Measurements from ENCODE around the gene ARHGAP15.

Gene ARHGAP15

DNA sequence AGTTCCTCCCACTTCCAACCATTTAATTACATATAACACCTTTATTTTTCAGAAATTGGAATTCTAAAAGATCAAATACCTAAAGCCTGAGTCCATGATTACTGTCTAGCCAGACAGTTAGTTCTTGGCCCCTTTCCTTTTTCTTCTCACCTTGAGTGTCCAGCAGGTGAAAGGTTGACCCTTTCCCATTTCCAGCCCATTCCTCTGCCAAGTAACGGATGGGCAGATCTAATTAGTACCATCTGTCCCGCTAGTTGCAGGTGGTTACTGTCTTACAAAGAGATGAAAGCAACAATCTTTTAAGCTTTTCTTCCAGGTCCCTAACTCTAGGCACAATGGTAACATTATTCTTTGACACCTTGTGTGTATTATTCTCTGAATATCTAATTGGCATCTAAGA, 506.7 kb downstream of the ARHGAP15 start:
- TF ChIP-seq, protein P1, sequence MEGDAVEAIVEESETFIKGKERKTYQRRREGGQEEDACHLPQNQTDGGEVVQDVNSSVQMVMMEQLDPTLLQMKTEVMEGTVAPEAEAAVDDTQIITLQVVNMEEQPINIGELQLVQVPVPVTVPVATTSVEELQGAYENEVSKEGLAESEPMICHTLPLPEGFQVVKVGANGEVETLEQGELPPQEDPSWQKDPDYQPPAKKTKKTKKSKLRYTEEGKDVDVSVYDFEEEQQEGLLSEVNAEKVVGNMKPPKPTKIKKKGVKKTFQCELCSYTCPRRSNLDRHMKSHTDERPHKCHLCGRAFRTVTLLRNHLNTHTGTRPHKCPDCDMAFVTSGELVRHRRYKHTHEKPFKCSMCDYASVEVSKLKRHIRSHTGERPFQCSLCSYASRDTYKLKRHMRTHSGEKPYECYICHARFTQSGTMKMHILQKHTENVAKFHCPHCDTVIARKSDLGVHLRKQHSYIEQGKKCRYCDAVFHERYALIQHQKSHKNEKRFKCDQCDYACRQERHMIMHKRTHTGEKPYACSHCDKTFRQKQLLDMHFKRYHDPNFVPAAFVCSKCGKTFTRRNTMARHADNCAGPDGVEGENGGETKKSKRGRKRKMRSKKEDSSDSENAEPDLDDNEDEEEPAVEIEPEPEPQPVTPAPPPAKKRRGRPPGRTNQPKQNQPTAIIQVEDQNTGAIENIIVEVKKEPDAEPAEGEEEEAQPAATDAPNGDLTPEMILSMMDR (conservative IDR thresholded peaks at IDR 0.05; ENCODE audit: low read depth, low read length) = no peak
- DNase-seq (ENCODE audit: low read depth) = no peak

DNA sequence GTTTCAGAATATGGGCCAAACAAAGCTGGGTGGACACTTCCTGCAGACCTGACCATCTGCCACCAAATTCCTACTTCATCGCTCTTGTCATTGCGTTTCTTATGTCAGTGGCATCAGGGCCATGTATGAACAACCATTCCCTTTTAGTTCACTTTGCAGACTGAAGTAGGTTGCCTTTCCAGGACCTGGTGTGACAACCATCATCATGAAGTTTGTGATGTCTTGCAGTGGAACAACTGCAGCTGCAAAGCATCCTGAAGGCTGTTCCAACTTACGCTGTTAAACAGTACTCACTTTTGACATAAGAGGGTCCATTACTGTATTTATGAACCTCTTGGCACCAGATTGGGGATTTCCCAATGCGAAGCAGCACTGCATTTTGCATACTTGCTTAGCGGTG, 511.6 kb downstream of the ARHGAP15 start:
- TF ChIP-seq, protein P1 (conservative IDR thresholded peaks at IDR 0.05; ENCODE audit: low read depth, low read length) = no peak
- DNase-seq (ENCODE audit: low read depth) = no peak
- no peak overlapping the region for H3K4me3 ChIP-seq (ENCODE audit: low read length)

More for the DNA sequence above, 506.7 kb downstream of the ARHGAP15 start:
- no peak overlapping the region for H3K4me3 ChIP-seq (ENCODE audit: low read length)

DNA sequence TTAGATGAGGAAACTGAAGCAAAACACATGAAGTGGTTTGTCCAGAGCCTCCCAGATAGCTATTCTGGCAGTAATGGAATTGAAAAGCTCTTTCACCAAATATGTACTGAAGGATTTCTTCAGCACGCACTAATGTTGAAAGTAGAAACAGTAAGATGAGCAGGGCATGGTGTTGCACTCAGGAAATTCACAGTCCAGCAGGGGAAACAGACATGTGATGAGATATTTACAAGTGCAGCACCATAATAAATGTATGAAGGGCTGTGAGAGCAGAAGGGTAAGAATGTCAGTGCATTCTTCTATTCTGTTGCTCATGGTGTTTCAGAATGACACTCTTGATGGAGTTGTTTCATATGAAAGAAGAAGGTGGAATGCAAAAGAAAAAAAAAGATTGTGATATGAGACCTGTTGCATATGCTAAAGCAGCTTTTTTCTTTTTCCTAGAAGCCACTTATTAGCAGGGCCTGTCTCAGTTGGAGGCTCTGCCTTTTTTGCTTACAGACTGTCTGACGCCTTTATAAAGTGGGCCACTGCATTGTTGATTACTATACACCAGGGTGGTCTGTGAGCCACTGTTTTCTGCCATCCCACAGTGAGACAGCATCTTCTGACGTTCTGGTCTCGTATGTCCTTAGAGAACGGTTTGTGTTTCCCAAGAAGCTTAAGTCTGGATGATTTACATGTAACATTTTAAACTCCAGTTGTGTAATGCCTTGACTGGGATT, 516.9 kb downstream of the ARHGAP15 start:
- DNase-seq (ENCODE audit: low read depth) = no peak
- TF ChIP-seq, protein P1 (conservative IDR thresholded peaks at IDR 0.05; ENCODE audit: low read depth, low read length) = no peak
- no peak overlapping the region for H3K4me3 ChIP-seq (ENCODE audit: low read length)

DNA sequence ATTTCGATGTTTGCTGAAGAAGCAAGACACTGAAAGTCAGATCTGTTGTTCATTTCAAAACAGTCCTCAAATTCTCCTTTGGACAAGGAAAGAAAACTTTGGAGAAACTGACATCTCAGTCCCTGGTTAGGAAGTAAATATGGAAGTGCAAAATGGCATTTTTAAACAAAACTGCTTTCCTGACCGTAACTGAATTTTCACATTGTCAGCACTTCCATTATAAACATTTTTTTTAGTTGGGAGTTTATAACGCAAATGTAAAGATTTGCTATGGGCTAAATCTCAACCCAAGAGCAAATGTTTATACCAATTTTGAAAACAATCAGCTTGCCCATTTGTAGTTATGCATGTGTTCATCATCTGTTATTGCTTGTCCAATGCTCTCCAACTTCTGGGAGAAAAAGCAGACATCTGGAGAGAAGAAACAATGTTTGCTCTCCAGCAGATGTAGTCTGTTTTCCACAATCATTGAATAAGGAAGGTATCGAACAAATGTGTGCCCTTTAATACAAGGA, 520.1 kb downstream of the ARHGAP15 start:
- no peak overlapping the region for H3K4me3 ChIP-seq (ENCODE audit: low read length)
- DNase-seq (ENCODE audit: low read depth) = no peak
- TF ChIP-seq, protein P1 (conservative IDR thresholded peaks at IDR 0.05; ENCODE audit: low read depth, low read length) = no peak

DNA sequence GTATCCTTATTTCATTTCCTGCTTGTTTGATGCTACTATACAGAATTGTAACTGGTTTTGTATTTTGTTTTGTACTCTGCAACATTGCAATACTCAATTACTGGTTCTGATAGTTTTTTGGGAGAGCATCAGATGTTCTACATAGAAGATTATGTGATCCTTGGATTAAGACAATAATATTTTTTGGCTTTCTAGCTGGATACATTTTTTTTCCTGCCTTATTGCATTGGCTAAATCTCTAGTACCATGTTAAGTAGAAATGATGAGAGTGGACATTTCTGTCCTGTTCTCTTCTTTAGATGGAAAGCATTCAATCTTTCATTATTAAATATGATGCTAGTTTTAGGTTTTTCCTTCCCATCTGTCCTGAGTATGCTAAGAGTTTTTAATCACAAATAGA, 523.5 kb downstream of the ARHGAP15 start:
- H3K4me3 ChIP-seq (ENCODE audit: low read length) = no peak overlapping the region
- TF ChIP-seq, protein P1 (conservative IDR thresholded peaks at IDR 0.05; ENCODE audit: low read depth, low read length) = no peak
- no peak for DNase-seq (ENCODE audit: low read depth)

DNA sequence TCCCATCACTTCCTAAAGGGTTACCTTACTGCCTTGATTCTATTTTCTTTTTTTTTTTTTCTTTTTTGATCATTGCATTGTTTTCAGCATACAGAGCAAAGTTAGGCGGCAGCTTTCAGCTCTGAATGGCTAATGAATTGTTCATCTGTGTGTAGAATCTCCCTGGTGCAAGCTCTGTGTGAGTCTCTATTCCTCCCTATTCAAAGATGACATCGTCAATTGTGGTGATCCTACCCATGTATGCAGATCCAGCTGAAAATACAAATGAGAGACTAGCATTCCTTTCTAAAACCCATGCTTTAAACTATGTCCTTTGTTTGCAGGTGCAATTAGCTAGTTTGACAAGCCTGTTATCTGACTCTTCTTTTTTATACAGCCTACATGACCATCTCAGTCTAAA, 539.0 kb downstream of the ARHGAP15 start:
- TF ChIP-seq, protein P1 (conservative IDR thresholded peaks at IDR 0.05; ENCODE audit: low read depth, low read length) = no peak
- no peak for DNase-seq (ENCODE audit: low read depth)
- H3K4me3 ChIP-seq (ENCODE audit: low read length) = no peak overlapping the region

DNA sequence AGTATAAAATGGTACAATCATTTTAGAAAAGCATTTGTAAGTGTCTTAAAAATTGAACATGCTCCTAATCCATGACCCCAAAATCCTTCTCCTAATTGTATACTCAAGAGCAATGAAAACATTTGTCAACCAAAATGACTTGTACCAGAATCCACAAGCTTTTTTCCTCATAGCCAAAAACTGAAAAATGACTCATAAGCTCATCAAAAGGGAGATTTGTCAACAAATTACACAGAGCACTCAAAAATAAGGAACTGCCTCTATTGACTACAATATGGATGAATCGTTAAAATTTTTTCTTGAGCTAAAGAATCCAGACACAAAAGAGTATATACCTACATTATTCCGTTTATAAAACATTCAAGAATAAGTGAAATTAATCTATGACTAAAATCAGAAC, 544.8 kb downstream of the ARHGAP15 start:
- no peak overlapping the region for H3K4me3 ChIP-seq (ENCODE audit: low read length)
- DNase-seq (ENCODE audit: low read depth) = no peak
- TF ChIP-seq, protein P1 (conservative IDR thresholded peaks at IDR 0.05; ENCODE audit: low read depth, low read length) = no peak

Data from retinal pigment epithelial cell (primary cell).